Measurements from ENCODE around the gene USP5.

USP5 gene

GRCh38 chr12:6833189-6833890 lies 18.6 kb upstream of the USP5 start:
- no peak overlapping the region for H3K4me3 ChIP-seq (replicated peaks; ENCODE audit: low read depth, low read length)
- no peak for DNase-seq (ENCODE audit: extremely low read depth, low read depth)
- no peak for TF ChIP-seq CTCF (IDR thresholded peaks at IDR 0.05; ENCODE audit: low read depth, low read length, missing control alignments)

GRCh38 chr12:6834254-6834653 lies 17.7 kb upstream of the USP5 start:
- TF ChIP-seq CTCF (IDR thresholded peaks at IDR 0.05; ENCODE audit: low read depth, low read length, missing control alignments) = no peak
- H3K4me3 ChIP-seq (replicated peaks; ENCODE audit: low read depth, low read length) = no peak overlapping the region
- no peak for DNase-seq (ENCODE audit: extremely low read depth, low read depth)

- DNase-seq (ENCODE audit: extremely low read depth, low read depth) = no peak
- H3K4me3 ChIP-seq (replicated peaks; ENCODE audit: low read depth, low read length) = no peak overlapping the region
- no peak for TF ChIP-seq CTCF (IDR thresholded peaks at IDR 0.05; ENCODE audit: low read depth, low read length, missing control alignments)
Observed at GRCh38 chr12:6834873-6835272, 17.1 kb upstream of the USP5 start.

GRCh38 chr12:6836851-6837250 lies 15.1 kb upstream of the USP5 start:
- H3K4me3 ChIP-seq (replicated peaks; ENCODE audit: low read depth, low read length) = no peak overlapping the region
- no peak for DNase-seq (ENCODE audit: extremely low read depth, low read depth)
- no peak for TF ChIP-seq CTCF (IDR thresholded peaks at IDR 0.05; ENCODE audit: low read depth, low read length, missing control alignments)

- TF ChIP-seq CTCF (IDR thresholded peaks at IDR 0.05; ENCODE audit: low read depth, low read length, missing control alignments) = no peak
- DNase-seq (ENCODE audit: extremely low read depth, low read depth) = no peak
- no peak overlapping the region for H3K4me3 ChIP-seq (replicated peaks; ENCODE audit: low read depth, low read length)
Observed at GRCh38 chr12:6837370-6838060, 14.4 kb upstream of the USP5 start.

- TF ChIP-seq CTCF (IDR thresholded peaks at IDR 0.05; ENCODE audit: low read depth, low read length, missing control alignments) = no peak
- DNase-seq (ENCODE audit: extremely low read depth, low read depth) = no peak
- no peak overlapping the region for H3K4me3 ChIP-seq (replicated peaks; ENCODE audit: low read depth, low read length)
Observed at GRCh38 chr12:6838854-6839253, 13.1 kb upstream of the USP5 start.

Data from HFF-Myc (cell line).